GM19372 (cell line): ENCODE results near the gene NUS1.
A peak's percentile ranks its signal among the peaks of the same experiment; 100 is the strongest.
"Not testable (repeated sequence)": the region's sequence is repeated elsewhere in the genome, so short reads cannot be mapped to it uniquely, and the experiment has no call there.

ENCODE experiments used
- ATAC-seq: cut with Tn5 transposase; IDR thresholded peaks from one replicate; pipeline ENCODE4 v1.9.1; 2021; ENCODE audit warnings: mild to moderate bottlenecking, low read depth, moderate library complexity; ENCODE audit not compliant: unreplicated experiment

NUS1 gene

GRCh38 chr6:117674991-117675657 is at the start of gene NUS1:
TSS of gene NUS1 (plus strand) at chr6:117675469. CDS start at chr6:117675671, 202 bp downstream.
- peak; percentile 98 for ATAC-seq

- no peak for ATAC-seq
Observed at GRCh38 chr6:117627533-117627932, 47.7 kb upstream of the NUS1 start.

GRCh38 chr6:117629119-117629660 is 46.1 kb upstream of the NUS1 start:
- no peak for ATAC-seq

- ATAC-seq: no peak
Observed at GRCh38 chr6:117637770-117638169, 37.5 kb upstream of the NUS1 start.

- ATAC-seq: no peak
Observed at GRCh38 chr6:117642976-117643375, 32.3 kb upstream of the NUS1 start.

GRCh38 chr6:117651984-117652383 is 23.3 kb upstream of the NUS1 start:
- not testable (repeated sequence) for ATAC-seq

- no peak for ATAC-seq
Observed at GRCh38 chr6:117653949-117654348, 21.3 kb upstream of the NUS1 start.

GRCh38 chr6:117655380-117655779 is 19.9 kb upstream of the NUS1 start:
- ATAC-seq: no peak

GRCh38 chr6:117666881-117667280 is 8.4 kb upstream of the NUS1 start:
- ATAC-seq: no peak

- no peak for ATAC-seq
Observed at GRCh38 chr6:117668736-117669135, 6.5 kb upstream of the NUS1 start.

- ATAC-seq: no peak
Observed at GRCh38 chr6:117674503-117674902, 766 bp upstream of the NUS1 start.

- ATAC-seq: peak; percentile 25
Observed at GRCh38 chr6:117675658-117676301, 511 bp downstream of the NUS1 start.

GRCh38 chr6:117676577-117677218 is 1.4 kb downstream of the NUS1 start:
- no peak for ATAC-seq

GRCh38 chr6:117677553-117678141 is 2.4 kb downstream of the NUS1 start:
- no peak for ATAC-seq

GRCh38 chr6:117681162-117681741 is 6.0 kb downstream of the NUS1 start:
- no peak for ATAC-seq

GRCh38 chr6:117684749-117685148 is 9.5 kb downstream of the NUS1 start:
- ATAC-seq: no peak

GRCh38 chr6:117685359-117685758 is 10.1 kb downstream of the NUS1 start:
- no peak for ATAC-seq

GRCh38 chr6:117687021-117687648 is 11.9 kb downstream of the NUS1 start:
- no peak for ATAC-seq

- ATAC-seq: not testable (repeated sequence)
Observed at GRCh38 chr6:117689584-117689983, 14.3 kb downstream of the NUS1 start.

GRCh38 chr6:117706504-117706903 is 31.2 kb downstream of the NUS1 start:
- ATAC-seq: no peak
